Measurements from ENCODE around the gene AMELX. TPM values are rescaled to one million over a fixed set of nuclear protein-coding genes. Genes with fewer than 3 reads are reported as not detected.

The AMELX gene
- total and polyA plus RNA-seq, 2 donors (not counting 1 experiment from before 2014, with no cell fraction given): not detected

- no peaks in the 10 kb centered on the region for H3K4me1 ChIP-seq (ENCODE audit: control insufficient read depth, extremely low read depth, insufficient read depth, low read length)
- no peak overlapping the region for H3K4me3 ChIP-seq (replicated peaks in 1 of 4; ENCODE audit: control extremely low read depth in 1 of 4, insufficient read depth in 1 of 4, low read depth in 3 of 4, low read length in 4 of 4)
- peak overlapping the region; percentile 77 for H3K27ac ChIP-seq (ENCODE audit: insufficient read depth, low read length)
- H3K27me3 ChIP-seq (ENCODE audit: control insufficient read depth, insufficient read depth, low read length): no peaks in the 10 kb centered on the region
- H3K9me3 ChIP-seq (ENCODE audit: control insufficient read depth, insufficient read depth, low read depth, low read length): no peaks in the 10 kb centered on the region
- no peak overlapping the region for H2AFZ ChIP-seq (ENCODE audit: low read length)
- H3K9ac ChIP-seq (ENCODE audit: insufficient read depth, low read length): no peak overlapping the region
- H3K4me2 ChIP-seq (ENCODE audit: extremely low read depth, insufficient read depth, low read length): no peak overlapping the region
- H4K20me1 ChIP-seq (ENCODE audit: control insufficient read depth, extremely low read depth, insufficient read depth, low read length): no peaks in the 10 kb centered on the region
- H3K36me3 ChIP-seq (ENCODE audit: control insufficient read depth, insufficient read depth, low read length): no peaks in the 10 kb centered on the region
- no peak for DNase-seq (ENCODE audit: low read depth in 2 of 2)
- TF ChIP-seq EZH2 (IDR thresholded peaks at IDR 0.05; ENCODE audit: low read length, missing control alignments): no peak
- TF ChIP-seq CTCF (conservative IDR thresholded peaks at IDR 0.05 in 1 of 2, IDR thresholded peaks at IDR 0.05 in 1 of 2; ENCODE audit: low read depth in 1 of 2, low read length in 2 of 2): no peak
- no peaks in the 10 kb centered on the region for H3K79me2 ChIP-seq (ENCODE audit: control insufficient read depth, insufficient read depth, low read length)
These were observed 49.5 kb downstream of the AMELX start for GRCh38 chrX:11342673-11343072.

- Histone ChIP-seq H3K27ac (ENCODE audit: insufficient read depth, low read length) (no peak overlapping the region), H3K79me2 (ENCODE audit: control insufficient read depth, insufficient read depth, low read length) (no peaks in the 10 kb centered on the region), H2AFZ (ENCODE audit: low read length) (no peak overlapping the region), H3K4me2 (ENCODE audit: extremely low read depth, insufficient read depth, low read length) (no peak overlapping the region), H3K4me3 (replicated peaks in 1 of 4; ENCODE audit: control extremely low read depth in 1 of 4, insufficient read depth in 1 of 4, low read depth in 3 of 4, low read length in 4 of 4) (no peak overlapping the region), H4K20me1 (ENCODE audit: control insufficient read depth, extremely low read depth, insufficient read depth, low read length) (no peaks in the 10 kb centered on the region), H3K9ac (ENCODE audit: insufficient read depth, low read length) (no peak overlapping the region), H3K4me1 (ENCODE audit: control insufficient read depth, extremely low read depth, insufficient read depth, low read length) (no peaks in the 10 kb centered on the region), H3K36me3 (ENCODE audit: control insufficient read depth, insufficient read depth, low read length) (no peaks in the 10 kb centered on the region), H3K9me3 (ENCODE audit: control insufficient read depth, insufficient read depth, low read depth, low read length) (no peaks in the 10 kb centered on the region), H3K27me3 (ENCODE audit: control insufficient read depth, insufficient read depth, low read length) (no peaks in the 10 kb centered on the region)
- TF ChIP-seq EZH2 (IDR thresholded peaks at IDR 0.05; ENCODE audit: low read length, missing control alignments) (no peak), CTCF (conservative IDR thresholded peaks at IDR 0.05 in 1 of 2, IDR thresholded peaks at IDR 0.05 in 1 of 2; ENCODE audit: low read depth in 1 of 2, low read length in 2 of 2) (no peak)
- DNase-seq (ENCODE audit: low read depth in 2 of 2): peak in 1 of 2 donors; percentile 3
These were observed 53.0 kb downstream of the AMELX start for GRCh38 chrX:11346121-11346682.

- Histone ChIP-seq H3K9me3 (ENCODE audit: control insufficient read depth, insufficient read depth, low read depth, low read length) (no peaks in the 10 kb centered on the region), H4K20me1 (ENCODE audit: control insufficient read depth, extremely low read depth, insufficient read depth, low read length) (no peaks in the 10 kb centered on the region), H3K27me3 (ENCODE audit: control insufficient read depth, insufficient read depth, low read length) (no peaks in the 10 kb centered on the region), H3K79me2 (ENCODE audit: control insufficient read depth, insufficient read depth, low read length) (no peaks in the 10 kb centered on the region), H3K4me3 (replicated peaks in 1 of 4; ENCODE audit: control extremely low read depth in 1 of 4, insufficient read depth in 1 of 4, low read depth in 3 of 4, low read length in 4 of 4) (no peak overlapping the region), H3K9ac (ENCODE audit: insufficient read depth, low read length) (no peak overlapping the region), H3K4me2 (ENCODE audit: extremely low read depth, insufficient read depth, low read length) (no peak overlapping the region), H2AFZ (ENCODE audit: low read length) (no peak overlapping the region), H3K4me1 (ENCODE audit: control insufficient read depth, extremely low read depth, insufficient read depth, low read length) (peaks cover 4% of the 10 kb centered on the region), H3K36me3 (ENCODE audit: control insufficient read depth, insufficient read depth, low read length) (no peaks in the 10 kb centered on the region), H3K27ac (ENCODE audit: insufficient read depth, low read length) (no peak overlapping the region)
- TF ChIP-seq EZH2 (IDR thresholded peaks at IDR 0.05; ENCODE audit: low read length, missing control alignments) (no peak), CTCF (conservative IDR thresholded peaks at IDR 0.05 in 1 of 2, IDR thresholded peaks at IDR 0.05 in 1 of 2; ENCODE audit: low read depth in 1 of 2, low read length in 2 of 2) (no peak)
- DNase-seq (ENCODE audit: low read depth in 2 of 2): no peak
These were observed 54.1 kb downstream of the AMELX start for GRCh38 chrX:11347300-11347699.
